ENCODE measurements around the gene OBSL1. TPM values are rescaled to one million over a fixed set of nuclear protein-coding genes. Genes with fewer than 3 reads are reported as not detected.

OBSL1 gene
- total RNA-seq, 1 donor from 2014 or later, result 168 TPM

DNA sequence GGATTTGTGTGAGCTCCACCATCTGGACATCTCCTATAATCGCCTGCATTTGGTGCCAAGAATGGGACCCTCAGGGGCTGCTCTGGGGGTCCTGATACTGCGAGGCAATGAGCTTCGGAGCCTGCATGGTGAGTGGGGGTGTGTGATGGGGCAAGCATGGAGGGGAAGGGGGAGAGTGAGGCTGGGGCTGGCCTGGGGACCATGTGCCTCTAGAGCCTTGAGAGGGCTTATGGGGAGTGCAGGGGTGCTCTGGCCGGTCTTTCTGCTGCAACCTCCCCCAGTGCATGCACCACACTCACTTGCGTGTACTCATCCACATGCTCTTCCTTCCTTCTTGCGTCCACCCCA, 34.2 kb upstream of the OBSL1 start:
- Mint-ChIP-seq H3K4me3 (ENCODE audit: unreplicated experiment) (no peak overlapping the region), H3K27ac (ENCODE audit: unreplicated experiment) (no peak overlapping the region)

DNA sequence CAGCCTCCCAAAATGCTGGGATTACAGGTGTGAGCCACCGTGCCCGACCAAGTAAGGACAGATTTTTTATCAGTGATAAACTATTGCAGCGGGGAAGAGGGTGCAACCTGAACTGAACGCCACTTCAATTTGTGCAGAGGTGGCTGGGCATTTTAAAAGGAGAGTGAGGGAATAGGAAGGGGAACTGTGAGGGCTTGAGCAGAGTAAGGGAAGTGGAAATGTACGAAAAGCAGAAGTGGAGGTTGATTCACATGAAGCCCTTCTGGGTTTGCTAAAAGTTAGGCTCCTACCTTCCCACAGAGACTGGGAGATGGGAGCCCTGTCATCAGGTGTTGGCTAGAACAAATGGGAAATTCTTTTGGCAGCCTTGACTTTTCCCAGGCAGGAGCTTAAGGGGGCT, 32.4 kb upstream of the OBSL1 start:
- Mint-ChIP-seq H3K9me3 (ENCODE audit: unreplicated experiment) (no peaks in the 10 kb centered on the region), H3K36me3 (ENCODE audit: unreplicated experiment) (peaks cover 35% of the 10 kb centered on the region), H3K4me3 (ENCODE audit: unreplicated experiment) (no peak overlapping the region), H3K4me1 (ENCODE audit: unreplicated experiment) (peaks cover 3% of the 10 kb centered on the region), H3K27ac (ENCODE audit: unreplicated experiment) (no peak overlapping the region), H3K27me3 (ENCODE audit: unreplicated experiment) (no peaks in the 10 kb centered on the region)
- TF ChIP-seq, protein P1, sequence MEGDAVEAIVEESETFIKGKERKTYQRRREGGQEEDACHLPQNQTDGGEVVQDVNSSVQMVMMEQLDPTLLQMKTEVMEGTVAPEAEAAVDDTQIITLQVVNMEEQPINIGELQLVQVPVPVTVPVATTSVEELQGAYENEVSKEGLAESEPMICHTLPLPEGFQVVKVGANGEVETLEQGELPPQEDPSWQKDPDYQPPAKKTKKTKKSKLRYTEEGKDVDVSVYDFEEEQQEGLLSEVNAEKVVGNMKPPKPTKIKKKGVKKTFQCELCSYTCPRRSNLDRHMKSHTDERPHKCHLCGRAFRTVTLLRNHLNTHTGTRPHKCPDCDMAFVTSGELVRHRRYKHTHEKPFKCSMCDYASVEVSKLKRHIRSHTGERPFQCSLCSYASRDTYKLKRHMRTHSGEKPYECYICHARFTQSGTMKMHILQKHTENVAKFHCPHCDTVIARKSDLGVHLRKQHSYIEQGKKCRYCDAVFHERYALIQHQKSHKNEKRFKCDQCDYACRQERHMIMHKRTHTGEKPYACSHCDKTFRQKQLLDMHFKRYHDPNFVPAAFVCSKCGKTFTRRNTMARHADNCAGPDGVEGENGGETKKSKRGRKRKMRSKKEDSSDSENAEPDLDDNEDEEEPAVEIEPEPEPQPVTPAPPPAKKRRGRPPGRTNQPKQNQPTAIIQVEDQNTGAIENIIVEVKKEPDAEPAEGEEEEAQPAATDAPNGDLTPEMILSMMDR (IDR thresholded peaks at IDR 0.05), result no peak
- no peak for DNase-seq (ENCODE audit: extremely low spot score, unreplicated experiment)

More for the DNA sequence above, 34.2 kb upstream of the OBSL1 start:
- Mint-ChIP-seq H3K27me3 (ENCODE audit: unreplicated experiment) (no peaks in the 10 kb centered on the region), H3K9me3 (ENCODE audit: unreplicated experiment) (no peaks in the 10 kb centered on the region), H3K36me3 (ENCODE audit: unreplicated experiment) (peaks cover 37% of the 10 kb centered on the region), H3K4me1 (ENCODE audit: unreplicated experiment) (no peaks in the 10 kb centered on the region)
- TF ChIP-seq, protein P1 (IDR thresholded peaks at IDR 0.05), result no peak
- DNase-seq (ENCODE audit: extremely low spot score, unreplicated experiment), result no peak

DNA sequence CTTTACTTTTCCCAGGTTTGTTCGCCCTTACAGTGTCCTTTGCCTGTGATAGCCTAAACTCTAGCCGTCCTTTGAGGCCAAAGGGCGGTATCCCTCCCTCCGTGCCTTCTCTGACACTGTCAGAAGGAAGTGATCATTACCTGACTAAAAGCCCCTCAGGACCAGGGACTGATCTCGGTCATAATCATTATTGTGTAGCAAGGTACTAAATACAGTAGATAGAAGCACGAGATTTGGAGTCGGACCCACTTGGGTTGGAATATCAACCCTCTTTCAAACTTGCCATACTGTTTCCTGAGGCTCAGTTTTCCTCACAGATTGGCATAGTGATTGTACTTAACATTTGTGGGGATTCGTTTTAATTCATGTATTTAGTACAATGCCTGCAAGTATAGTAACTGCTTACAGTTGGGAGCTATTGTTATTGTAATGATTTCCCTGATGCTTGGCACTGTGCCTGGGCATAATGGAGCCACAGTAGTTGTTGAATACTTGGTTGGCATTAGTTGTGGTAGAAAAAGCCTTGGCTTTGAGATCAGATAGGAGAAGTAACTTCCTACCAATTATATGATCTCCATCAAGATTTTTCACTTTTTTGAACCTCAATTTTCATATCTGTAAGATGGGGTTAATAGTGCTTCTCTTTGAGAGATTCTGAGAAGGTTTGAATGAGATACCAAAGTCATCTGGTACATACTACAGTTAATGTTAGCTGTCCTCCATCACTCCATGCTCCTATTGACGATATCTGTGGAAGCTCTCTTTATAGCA, 27.2 kb upstream of the OBSL1 start:
- H3K4me1 Mint-ChIP-seq (ENCODE audit: unreplicated experiment), result peaks cover 40% of the 10 kb centered on the region
- peak overlapping the region; percentile 98 for H3K4me3 Mint-ChIP-seq (ENCODE audit: unreplicated experiment)
- peaks cover 15% of the 10 kb centered on the region for H3K36me3 Mint-ChIP-seq (ENCODE audit: unreplicated experiment)
- no peak for DNase-seq (ENCODE audit: extremely low spot score, unreplicated experiment)
- H3K27ac Mint-ChIP-seq (ENCODE audit: unreplicated experiment), result peak overlapping the region; percentile 100
- H3K9me3 Mint-ChIP-seq (ENCODE audit: unreplicated experiment), result no peaks in the 10 kb centered on the region
- TF ChIP-seq, protein P1 (IDR thresholded peaks at IDR 0.05), result no peak
- no peaks in the 10 kb centered on the region for H3K27me3 Mint-ChIP-seq (ENCODE audit: unreplicated experiment)

DNA sequence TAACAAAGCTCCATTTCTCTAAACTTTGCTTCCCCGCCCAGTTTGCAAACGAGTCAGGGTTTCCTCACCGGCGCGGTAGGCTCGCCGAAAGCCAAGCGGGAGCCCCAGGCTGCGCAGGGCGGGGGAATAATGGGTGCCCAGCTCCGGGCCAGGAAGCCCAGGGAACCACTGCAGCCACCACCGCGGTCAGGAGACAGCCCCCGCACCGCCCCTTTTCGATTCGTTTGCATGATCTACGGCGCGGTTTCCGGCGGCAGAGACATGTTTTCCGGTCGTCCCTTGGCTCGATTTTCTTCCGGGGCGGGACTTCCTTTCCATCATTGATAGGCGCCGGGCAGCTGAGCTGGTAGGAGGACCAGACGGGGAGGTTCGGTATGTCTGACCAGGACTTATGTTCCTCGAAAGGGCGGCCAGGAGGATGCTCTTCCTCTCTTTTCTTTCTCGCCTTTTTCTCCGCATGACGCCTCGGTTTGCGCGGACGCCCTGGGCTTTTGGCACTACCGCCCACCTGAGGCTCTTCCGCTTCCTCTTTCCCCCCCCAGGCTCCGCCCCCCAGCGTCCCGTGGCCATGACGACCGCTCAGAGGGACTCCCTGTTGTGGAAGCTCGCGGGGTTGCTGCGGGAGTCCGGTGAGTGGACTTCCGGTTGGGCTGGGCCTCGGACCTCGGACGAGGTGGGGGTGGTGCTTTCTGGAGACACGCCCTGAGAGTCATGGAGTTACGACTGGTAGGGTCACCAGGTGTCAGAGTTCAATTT, 26.4 kb upstream of the OBSL1 start, which contains the start of gene STK11IP:
TSS of gene STK11IP (plus strand) at position 306 of the 756 bp plus-strand sequence. CDS start at position 569, 263 bp downstream.
- TF ChIP-seq, protein P1 (IDR thresholded peaks at IDR 0.05), result no peak
- peak within 1 kb of the TSS; percentile 98 for H3K4me3 Mint-ChIP-seq (ENCODE audit: unreplicated experiment)
- peaks cover 40% of the 10 kb centered on the region for H3K4me1 Mint-ChIP-seq (ENCODE audit: unreplicated experiment)
- peaks cover 14% of the 10 kb centered on the region for H3K36me3 Mint-ChIP-seq (ENCODE audit: unreplicated experiment)
- H3K27ac Mint-ChIP-seq (ENCODE audit: unreplicated experiment), result peak within 1 kb of the TSS; percentile 100
- DNase-seq (ENCODE audit: extremely low spot score, unreplicated experiment), result peak; percentile 96
- no peaks in the 10 kb centered on the region for H3K9me3 Mint-ChIP-seq (ENCODE audit: unreplicated experiment)
- H3K27me3 Mint-ChIP-seq (ENCODE audit: unreplicated experiment), result no peaks in the 10 kb centered on the region

DNA sequence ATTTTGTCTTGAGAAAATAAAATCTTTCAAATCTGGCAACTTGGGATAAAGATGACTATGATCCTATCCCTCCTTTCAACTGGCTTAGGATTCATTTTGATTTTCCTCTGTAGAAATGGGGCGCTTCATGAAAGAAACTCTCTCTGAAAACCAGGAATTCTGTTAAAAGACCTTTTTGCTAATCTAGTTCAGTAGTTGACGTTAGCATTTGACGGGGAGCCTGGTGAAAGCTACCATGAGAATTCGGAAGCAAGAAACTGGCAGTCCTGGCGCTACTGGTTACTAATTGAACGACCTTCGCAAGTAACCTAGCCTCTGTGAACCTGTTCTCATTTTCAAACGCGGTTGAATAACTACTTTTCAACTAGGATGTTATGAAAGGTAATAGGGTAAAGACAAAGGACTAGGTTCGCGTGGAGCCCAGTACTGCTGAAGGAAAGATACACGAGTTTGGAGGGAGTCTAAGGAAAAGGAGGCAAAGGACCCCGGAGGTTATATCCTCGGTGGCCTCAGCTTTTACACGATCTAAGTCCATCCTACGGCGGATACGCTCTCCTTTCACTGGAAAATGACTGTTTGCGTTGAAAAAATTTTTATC, 25.7 kb upstream of the OBSL1 start:
- H3K4me1 Mint-ChIP-seq (ENCODE audit: unreplicated experiment), result peaks cover 40% of the 10 kb centered on the region

More for the DNA sequence above, 25.7 kb upstream of the OBSL1 start:
- Mint-ChIP-seq H3K36me3 (ENCODE audit: unreplicated experiment) (peaks cover 9% of the 10 kb centered on the region), H3K9me3 (ENCODE audit: unreplicated experiment) (no peaks in the 10 kb centered on the region), H3K4me3 (ENCODE audit: unreplicated experiment) (peak overlapping the region; percentile 98), H3K27me3 (ENCODE audit: unreplicated experiment) (no peaks in the 10 kb centered on the region), H3K27ac (ENCODE audit: unreplicated experiment) (peak overlapping the region; percentile 100)
- TF ChIP-seq, protein P1 (IDR thresholded peaks at IDR 0.05), result no peak
- DNase-seq (ENCODE audit: extremely low spot score, unreplicated experiment), result no peak

Data from osteocyte (in vitro differentiated cells).